Left ventricle myocardium inferior (tissue), 1 donor: Measurements from ENCODE around the gene STX7. TPM values are rescaled to one million over a fixed set of nuclear protein-coding genes. Genes with fewer than 3 reads are reported as not detected.

Experiments
- DNase-seq: peaks from one replicate; pipeline ENCODE4 v3.0.0-alpha.2; 2020
- H3K27ac ChIP-seq: fragments of 200-600 bp; replicated peaks from 2 replicates; pipeline ENCODE4 v1.8.0; 2021
- H3K27me3 ChIP-seq: fragments of 200-600 bp; 2 replicates; pipeline ENCODE4 v1.8.0; 2021; ENCODE audit warnings: low read depth
- H3K36me3 ChIP-seq: fragments of 200-600 bp; 2 replicates; pipeline ENCODE4 v1.8.0; 2021
- H3K4me1 ChIP-seq: fragments of 200-600 bp; 2 replicates; pipeline ENCODE4 v1.8.0; 2021
- H3K4me3 ChIP-seq: fragments of 200-600 bp; 2 replicates; pipeline ENCODE4 v1.8.0; 2021; ENCODE audit warnings: mild to moderate bottlenecking, moderate library complexity
- H3K9me3 ChIP-seq: fragments of 200-600 bp; replicated peaks from 2 replicates; pipeline ENCODE4 v1.8.0; 2021
- CTCF ChIP-seq: fragments of 200-600 bp; IDR thresholded peaks from 2 replicates; pipeline ENCODE4 v1.8.0; 2021; ENCODE audit warnings: antibody characterized with exemption, mild to moderate bottlenecking, borderline replicate concordance
- intact Hi-C: fragments of 100-400 bp; cut with micrococcal nuclease; formaldehyde crosslinking; loops from one replicate; pipeline ENCODE4 v1.11.0; 2022
- total RNA-seq: library from RNA; stranded (reverse); fragmentation: NEBNext Ultra II Directional; extraction: Animal tissue kit (Norgen Biotek cat#: 25700); gene quantifications from one replicate; pipeline ENCODE4 v1.2.1, GENCODE V29; 2021
- donor health status: DM: no; HTN: yes; CAD: no; lungs with severe emphysema.

STX7 gene
- total RNA-seq, 1 donor from 2014 or later = 48.4 TPM

- no peaks in the 10 kb centered on the region for H3K9me3 ChIP-seq
- peak; percentile 37 for TF ChIP-seq CTCF
- intact Hi-C loops = no loop called here
- no peaks in the 10 kb centered on the region for H3K27me3 ChIP-seq
- peaks cover 71% of the 10 kb centered on the region for H3K36me3 ChIP-seq
- H3K27ac ChIP-seq = peak overlapping the region; percentile 20
- DNase-seq = peak; percentile 46
- no peaks in the 10 kb centered on the region for H3K4me1 ChIP-seq
- no peak overlapping the region for H3K4me3 ChIP-seq
Measured at GRCh38 chr6:132456700-132457143, 56.2 kb downstream of the STX7 start.

GRCh38 chr6:132446855-132447241, 66.1 kb downstream of the STX7 start:
- H3K36me3 ChIP-seq = peaks cover 12% of the 10 kb centered on the region
- peaks cover 16% of the 10 kb centered on the region for H3K9me3 ChIP-seq
- H3K4me3 ChIP-seq = no peak overlapping the region
- no peaks in the 10 kb centered on the region for H3K4me1 ChIP-seq
- DNase-seq = no peak
- intact Hi-C loops = no loop called here
- no peaks in the 10 kb centered on the region for H3K27me3 ChIP-seq
- TF ChIP-seq CTCF = no peak
- H3K27ac ChIP-seq = no peak overlapping the region

- no peak for TF ChIP-seq CTCF
- no peaks in the 10 kb centered on the region for H3K27me3 ChIP-seq
- DNase-seq = no peak
- H3K36me3 ChIP-seq = peaks cover 8% of the 10 kb centered on the region
- no peak overlapping the region for H3K4me3 ChIP-seq
- H3K4me1 ChIP-seq = no peaks in the 10 kb centered on the region
- no peak overlapping the region for H3K27ac ChIP-seq
- intact Hi-C loops = no loop called here
- H3K9me3 ChIP-seq = peaks cover 21% of the 10 kb centered on the region
Measured at GRCh38 chr6:132446141-132446854, 66.6 kb downstream of the STX7 start.

- intact Hi-C loops = no loop called here
- Histone ChIP-seq H3K4me3 (no peak overlapping the region), H3K36me3 (no peaks in the 10 kb centered on the region), H3K27me3 (no peaks in the 10 kb centered on the region), H3K27ac (no peak overlapping the region), H3K4me1 (no peaks in the 10 kb centered on the region), H3K9me3 (peaks cover 28% of the 10 kb centered on the region)
- TF ChIP-seq CTCF = no peak
- no peak for DNase-seq
Measured at GRCh38 chr6:132445201-132445951, 67.5 kb downstream of the STX7 start.

GRCh38 chr6:132443206-132443605, 69.7 kb downstream of the STX7 start:
- no peak for TF ChIP-seq CTCF
- no peaks in the 10 kb centered on the region for H3K27me3 ChIP-seq
- H3K27ac ChIP-seq = no peak overlapping the region
- intact Hi-C loops = no loop called here
- no peak for DNase-seq
- peaks cover 28% of the 10 kb centered on the region for H3K9me3 ChIP-seq
- H3K4me3 ChIP-seq = no peak overlapping the region
- H3K4me1 ChIP-seq = no peaks in the 10 kb centered on the region
- no peaks in the 10 kb centered on the region for H3K36me3 ChIP-seq
